HL-60 (cell line): ENCODE results near the gene VWA8.

ENCODE experiments used
- DNase-seq, 2 experiments: peaks; one replicate each; pipeline ENCODE4 v3.0.0-alpha.2; 2010 to 2020; ENCODE audit warnings: low read depth in 1 of 2, low spot score in 1 of 2
- H3K27ac ChIP-seq: fragments of 250-450 bp; sonication (Bioruptor Pico); replicated peaks from 2 replicates; pipeline ENCODE4 v1.5.1; 2020; ENCODE audit warnings: mild to moderate bottlenecking, moderate library complexity
- H3K27me3 ChIP-seq: fragments of 250-450 bp; sonication (Bioruptor Pico); 2 replicates; pipeline ENCODE4 v1.5.1; 2021; ENCODE audit warnings: mild to moderate bottlenecking, moderate library complexity; ENCODE audit not compliant: insufficient read depth, poor library complexity, severe bottlenecking
- H3K4me3 ChIP-seq: replicated peaks from 2 replicates; pipeline ENCODE4 v1.5.1; 2011; ENCODE audit warnings: mild to moderate bottlenecking, control low read depth, low read length; ENCODE audit not compliant: insufficient read depth
- CTCF ChIP-seq: IDR thresholded peaks from one replicate; pipeline ENCODE4 v1.5.1; 2011; ENCODE audit warnings: low read length, control low read depth, inconsistent platforms; ENCODE audit not compliant: insufficient read depth
- GABPA ChIP-seq: IDR thresholded peaks from 2 replicates; pipeline ENCODE4 v1.6.1; 2012; ENCODE audit warnings: low read depth
- POLR2AphosphoS5 ChIP-seq: IDR thresholded peaks from 2 replicates; pipeline ENCODE4 v1.6.1; 2012; ENCODE audit warnings: low read depth
- REST ChIP-seq: IDR thresholded peaks from 2 replicates; pipeline ENCODE4 v1.6.1; 2012; ENCODE audit warnings: low read depth; ENCODE audit not compliant: insufficient replicate concordance
- SPI1 ChIP-seq: IDR thresholded peaks from 2 replicates; pipeline ENCODE4 v1.6.1; 2012; ENCODE audit warnings: low read depth, mild to moderate bottlenecking, borderline replicate concordance

Gene VWA8

GRCh38 chr13:41848435-41849255 is 112.3 kb downstream of the VWA8 start:
- DNase-seq: no peak
- TF ChIP-seq CTCF: no peak
- TF ChIP-seq GABPA: no peak
- no peak for TF ChIP-seq POLR2AphosphoS5
- no peak for TF ChIP-seq SPI1
- TF ChIP-seq REST: no peak
- no peak overlapping the region for H3K27ac ChIP-seq
- H3K4me3 ChIP-seq: no peak overlapping the region
- no peaks in the 10 kb centered on the region for H3K27me3 ChIP-seq

- TF ChIP-seq SPI1 (no peak), REST (no peak), CTCF (no peak), POLR2AphosphoS5 (no peak), GABPA (no peak)
- DNase-seq: no peak
- Histone ChIP-seq H3K4me3 (no peak overlapping the region), H3K27me3 (no peaks in the 10 kb centered on the region), H3K27ac (no peak overlapping the region)
These were observed 113.7 kb downstream of the VWA8 start for GRCh38 chr13:41847216-41847615.

- Histone ChIP-seq H3K27me3 (no peaks in the 10 kb centered on the region), H3K27ac (no peak overlapping the region), H3K4me3 (no peak overlapping the region)
- TF ChIP-seq REST (no peak), POLR2AphosphoS5 (no peak), CTCF (no peak), SPI1 (no peak), GABPA (no peak)
- peak in 1 of 2 experiments; percentile 13 for DNase-seq
These were observed 118.8 kb downstream of the VWA8 start for GRCh38 chr13:41842036-41842620.
